Fibroblast of lung (primary cell): ENCODE measurements around the gene TRAPPC14. TPM values are rescaled to one million over a fixed set of nuclear protein-coding genes. Genes with fewer than 3 reads are reported as not detected.
A peak's percentile ranks its signal among the peaks of the same experiment; 100 is the strongest.
"Not testable (repeated sequence)": the region's sequence is repeated elsewhere in the genome, so short reads cannot be mapped to it uniquely, and the experiment has no call there.

Source experiments
- DNase-seq, 2 donors: peaks; one replicate each; pipeline versions ENCODE4 v3.0.0 to v3.0.0-alpha.2; 2010; ENCODE audit warnings: low read depth in 2 of 2
- H2AFZ ChIP-seq: 2 replicates; pipeline ENCODE4 v1.5.1; 2012; ENCODE audit warnings: low read length, control low read depth, inconsistent platforms
- H3K27ac ChIP-seq: 2 replicates; pipeline ENCODE4 v1.5.1; 2011; ENCODE audit warnings: low read length, control low read depth; ENCODE audit not compliant: insufficient read depth
- H3K27me3 ChIP-seq: 2 replicates; pipeline ENCODE4 v1.5.1; 2011; ENCODE audit warnings: mild to moderate bottlenecking, low read length; ENCODE audit not compliant: control insufficient read depth, insufficient read depth
- H3K36me3 ChIP-seq: 2 replicates; pipeline ENCODE4 v1.5.1; 2011; ENCODE audit warnings: low read length; ENCODE audit not compliant: control insufficient read depth, insufficient read depth
- H3K4me1 ChIP-seq: 2 replicates; pipeline ENCODE4 v1.5.1; 2011; ENCODE audit warnings: low read length; ENCODE audit not compliant: control insufficient read depth, insufficient read depth; ENCODE audit errors: extremely low read depth
- H3K4me2 ChIP-seq: 2 replicates; pipeline ENCODE4 v1.5.1; 2011; ENCODE audit warnings: low read length, control low read depth; ENCODE audit not compliant: insufficient read depth; ENCODE audit errors: extremely low read depth
- H3K4me3 ChIP-seq, 4 experiments: fragments of 200-600 bp in 1 of 4; sonication (generic) in 1 of 4; replicated peaks in 1 of 4; 2 replicates each; pipeline ENCODE4 v1.5.1; 2011 to 2016; ENCODE audit warnings: low read length in 4 of 4, low read depth in 3 of 4, mild to moderate bottlenecking in 3 of 4, control low read depth in 2 of 4, inconsistent platforms in 1 of 4, mixed read lengths in 1 of 4; ENCODE audit not compliant: insufficient read depth in 1 of 4; ENCODE audit errors: control extremely low read depth in 1 of 4
- H3K79me2 ChIP-seq: 2 replicates; pipeline ENCODE4 v1.5.1; 2012; ENCODE audit warnings: mild to moderate bottlenecking, low read length, inconsistent platforms; ENCODE audit not compliant: control insufficient read depth, insufficient read depth
- H3K9ac ChIP-seq: 2 replicates; pipeline ENCODE4 v1.5.1; 2011; ENCODE audit warnings: mild to moderate bottlenecking, low read length, control low read depth; ENCODE audit not compliant: insufficient read depth
- H3K9me3 ChIP-seq: 2 replicates; pipeline ENCODE4 v1.5.1; 2012; ENCODE audit warnings: low read depth, low read length; ENCODE audit not compliant: control insufficient read depth, insufficient read depth
- H4K20me1 ChIP-seq: 2 replicates; pipeline ENCODE4 v1.5.1; 2011; ENCODE audit warnings: low read length; ENCODE audit not compliant: control insufficient read depth, insufficient read depth; ENCODE audit errors: extremely low read depth
- EZH2 ChIP-seq: IDR thresholded peaks from 2 replicates; pipeline ENCODE4 v1.5.1; 2012; ENCODE audit warnings: low read length, control low read depth, mild to moderate bottlenecking; ENCODE audit errors: missing control alignments
- polyA plus RNA-seq, 2 donors: library from polyadenylated mRNA; depleted of rRNA in 1 of 2; stranded (reverse) in 1 of 2; unstranded in 1 of 2; fragments of >200 nt; gene quantifications; 2 replicates each; pipeline ENCODE4 v1.2.1, GENCODE V29; 2011 to 2012; ENCODE audit warnings: missing spikeins in 1 of 2
- total RNA-seq: library from RNA; depleted of rRNA; stranded (reverse); fragments of >200 nt; gene quantifications from 2 replicates; pipeline ENCODE4 v1.2.1, GENCODE V29; 2014
- TF ChIP-seq, protein P1 (sequence below), 2 donors: IDR thresholded peaks in 1 of 2; conservative IDR thresholded peaks in 1 of 2; 1 replicate in 1 of 2; 2 replicates in 1 of 2; pipeline ENCODE4 v1.5.1; 2011 to 2012; ENCODE audit warnings: low read length in 2 of 2, control low read depth in 1 of 2, inconsistent platforms in 1 of 2, low read depth in 1 of 2, mild to moderate bottlenecking in 1 of 2

The TRAPPC14 gene
- total and polyA plus RNA-seq, 2 donors (not counting 1 experiment from before 2014, with no cell fraction given): 1.9 to 5.9 TPM

DNA sequence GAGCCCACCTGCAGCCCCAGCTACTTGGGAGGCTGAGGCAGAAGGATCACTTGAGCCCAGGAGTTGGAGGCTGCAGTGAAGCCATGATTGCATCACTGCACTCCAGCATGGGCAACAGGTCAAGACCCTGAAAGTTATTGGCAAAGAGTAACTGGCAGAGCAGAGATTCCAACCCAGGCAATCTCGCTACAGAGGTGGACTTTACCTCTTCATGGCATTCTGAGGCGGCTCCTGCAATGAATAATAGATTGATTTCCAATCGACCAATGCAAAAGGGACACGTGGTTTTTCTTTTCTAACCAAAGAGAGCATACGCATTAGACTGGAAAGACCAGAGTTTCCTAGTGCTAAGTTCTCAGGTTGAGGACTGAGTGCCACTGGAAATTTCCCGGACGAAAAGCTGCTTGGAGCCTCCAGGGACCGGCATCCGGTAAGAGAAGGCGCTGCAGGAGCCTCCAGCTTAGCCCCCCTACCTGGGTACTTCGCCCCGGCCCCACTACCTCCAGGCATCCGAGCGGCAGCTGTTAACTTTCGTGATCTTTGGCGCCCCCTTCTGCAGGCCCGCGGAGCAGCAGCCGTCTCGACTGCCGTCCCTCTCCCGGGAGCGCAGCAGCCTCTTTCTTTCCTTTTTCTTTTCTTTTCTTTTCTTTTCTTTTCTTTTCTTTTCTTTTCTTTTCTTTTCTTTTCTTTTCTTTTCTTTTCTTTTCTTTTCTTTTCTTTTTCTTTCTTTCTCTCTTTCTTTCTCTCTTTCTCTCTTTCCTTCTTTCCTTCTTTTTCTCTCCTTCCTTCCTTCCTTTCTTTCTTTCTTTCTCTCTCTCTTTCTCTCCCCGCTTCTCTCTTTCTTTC is 27.7 kb downstream of the TRAPPC14 start:
- no peaks in the 10 kb centered on the region for H3K27me3 ChIP-seq
- no peak for TF ChIP-seq EZH2
- TF ChIP-seq, protein P1, sequence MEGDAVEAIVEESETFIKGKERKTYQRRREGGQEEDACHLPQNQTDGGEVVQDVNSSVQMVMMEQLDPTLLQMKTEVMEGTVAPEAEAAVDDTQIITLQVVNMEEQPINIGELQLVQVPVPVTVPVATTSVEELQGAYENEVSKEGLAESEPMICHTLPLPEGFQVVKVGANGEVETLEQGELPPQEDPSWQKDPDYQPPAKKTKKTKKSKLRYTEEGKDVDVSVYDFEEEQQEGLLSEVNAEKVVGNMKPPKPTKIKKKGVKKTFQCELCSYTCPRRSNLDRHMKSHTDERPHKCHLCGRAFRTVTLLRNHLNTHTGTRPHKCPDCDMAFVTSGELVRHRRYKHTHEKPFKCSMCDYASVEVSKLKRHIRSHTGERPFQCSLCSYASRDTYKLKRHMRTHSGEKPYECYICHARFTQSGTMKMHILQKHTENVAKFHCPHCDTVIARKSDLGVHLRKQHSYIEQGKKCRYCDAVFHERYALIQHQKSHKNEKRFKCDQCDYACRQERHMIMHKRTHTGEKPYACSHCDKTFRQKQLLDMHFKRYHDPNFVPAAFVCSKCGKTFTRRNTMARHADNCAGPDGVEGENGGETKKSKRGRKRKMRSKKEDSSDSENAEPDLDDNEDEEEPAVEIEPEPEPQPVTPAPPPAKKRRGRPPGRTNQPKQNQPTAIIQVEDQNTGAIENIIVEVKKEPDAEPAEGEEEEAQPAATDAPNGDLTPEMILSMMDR (conservative IDR thresholded peaks at IDR 0.05 in 1 of 2, IDR thresholded peaks at IDR 0.05 in 1 of 2; ENCODE audit: low read depth in 1 of 2, low read length in 2 of 2): peak; percentile 42 to 71
- H3K36me3 ChIP-seq: no peaks in the 10 kb centered on the region
- peaks cover 3% of the 10 kb centered on the region for H3K4me1 ChIP-seq
- H3K4me2 ChIP-seq: peak overlapping the region; percentile 56
- H2AFZ ChIP-seq: no peak overlapping the region
- no peak overlapping the region for H3K4me3 ChIP-seq
- peak; percentile 22 to 46 for DNase-seq
- H3K9me3 ChIP-seq: no peaks in the 10 kb centered on the region
- H3K9ac ChIP-seq: no peak overlapping the region
- no peak overlapping the region for H3K27ac ChIP-seq
- no peaks in the 10 kb centered on the region for H3K79me2 ChIP-seq
- no peaks in the 10 kb centered on the region for H4K20me1 ChIP-seq

DNA sequence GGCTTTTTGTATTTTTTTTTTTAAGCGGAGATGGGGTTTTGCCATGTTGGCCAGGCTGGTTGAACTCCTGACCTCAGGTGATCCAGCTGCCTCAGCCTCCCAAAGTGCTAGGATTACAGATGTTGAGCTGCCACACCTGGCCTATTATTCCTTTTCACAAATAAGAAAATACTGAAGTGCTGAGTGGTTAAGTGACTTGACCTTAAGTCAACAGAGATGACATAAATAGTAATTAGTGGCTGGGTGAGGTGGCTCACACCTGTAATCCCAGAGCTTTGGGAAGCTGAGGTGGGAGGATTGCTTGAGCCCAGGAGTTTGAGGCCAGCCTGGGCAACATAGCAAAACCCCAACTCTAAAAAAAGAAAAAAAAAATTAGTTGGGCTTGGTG is 28.3 kb downstream of the TRAPPC14 start:
- H2AFZ ChIP-seq, H3K27me3 ChIP-seq, H3K27ac ChIP-seq, H3K4me2 ChIP-seq, H3K9ac ChIP-seq, H3K9me3 ChIP-seq, H3K36me3 ChIP-seq, H3K79me2 ChIP-seq, DNase-seq, H3K4me1 ChIP-seq, H3K4me3 ChIP-seq, H4K20me1 ChIP-seq: not testable (repeated sequence)

DNA sequence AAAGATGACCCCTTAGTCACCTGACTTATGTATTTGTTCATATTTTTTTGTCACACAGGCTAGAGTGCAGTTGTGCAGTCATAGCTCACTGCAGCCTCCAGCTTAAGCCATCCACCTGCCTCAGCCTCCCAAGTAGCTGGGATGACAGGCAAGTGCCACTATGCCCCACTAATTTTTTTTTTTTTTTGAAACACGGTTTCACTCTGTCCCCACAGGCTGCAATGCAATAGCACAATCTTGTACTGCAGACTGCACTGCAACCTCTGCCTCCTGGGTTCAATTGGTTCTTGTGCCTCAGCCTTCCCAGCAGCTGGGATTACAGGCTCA is 29.9 kb downstream of the TRAPPC14 start:
- no peaks in the 10 kb centered on the region for H3K27me3 ChIP-seq
- H3K36me3 ChIP-seq: peaks cover 3% of the 10 kb centered on the region
- H3K4me2 ChIP-seq: no peak overlapping the region

More for the DNA sequence above, 29.9 kb downstream of the TRAPPC14 start:
- Histone ChIP-seq H3K27ac (no peak overlapping the region), H3K9me3 (no peaks in the 10 kb centered on the region), H3K4me1 (peaks cover 3% of the 10 kb centered on the region), H4K20me1 (no peaks in the 10 kb centered on the region), H3K79me2 (no peaks in the 10 kb centered on the region), H3K4me3 (no peak overlapping the region), H3K9ac (no peak overlapping the region), H2AFZ (no peak overlapping the region)
- TF ChIP-seq EZH2: no peak
- DNase-seq: no peak
